HTERT RPE-1 (cell line): ENCODE data around the gene CR2.
"Not testable (repeated sequence)": the region's sequence is repeated elsewhere in the genome, so short reads cannot be mapped to it uniquely, and the experiment has no call there.

Experiments
- in situ Hi-C: fragments of 300-500 bp; cut with MboI; formaldehyde crosslinking; loops from 4 replicates; pipeline ENCODE4 v1.14.3; 2020; ENCODE audit warnings: low sequenced_read_pairs

The CR2 gene

DNA sequence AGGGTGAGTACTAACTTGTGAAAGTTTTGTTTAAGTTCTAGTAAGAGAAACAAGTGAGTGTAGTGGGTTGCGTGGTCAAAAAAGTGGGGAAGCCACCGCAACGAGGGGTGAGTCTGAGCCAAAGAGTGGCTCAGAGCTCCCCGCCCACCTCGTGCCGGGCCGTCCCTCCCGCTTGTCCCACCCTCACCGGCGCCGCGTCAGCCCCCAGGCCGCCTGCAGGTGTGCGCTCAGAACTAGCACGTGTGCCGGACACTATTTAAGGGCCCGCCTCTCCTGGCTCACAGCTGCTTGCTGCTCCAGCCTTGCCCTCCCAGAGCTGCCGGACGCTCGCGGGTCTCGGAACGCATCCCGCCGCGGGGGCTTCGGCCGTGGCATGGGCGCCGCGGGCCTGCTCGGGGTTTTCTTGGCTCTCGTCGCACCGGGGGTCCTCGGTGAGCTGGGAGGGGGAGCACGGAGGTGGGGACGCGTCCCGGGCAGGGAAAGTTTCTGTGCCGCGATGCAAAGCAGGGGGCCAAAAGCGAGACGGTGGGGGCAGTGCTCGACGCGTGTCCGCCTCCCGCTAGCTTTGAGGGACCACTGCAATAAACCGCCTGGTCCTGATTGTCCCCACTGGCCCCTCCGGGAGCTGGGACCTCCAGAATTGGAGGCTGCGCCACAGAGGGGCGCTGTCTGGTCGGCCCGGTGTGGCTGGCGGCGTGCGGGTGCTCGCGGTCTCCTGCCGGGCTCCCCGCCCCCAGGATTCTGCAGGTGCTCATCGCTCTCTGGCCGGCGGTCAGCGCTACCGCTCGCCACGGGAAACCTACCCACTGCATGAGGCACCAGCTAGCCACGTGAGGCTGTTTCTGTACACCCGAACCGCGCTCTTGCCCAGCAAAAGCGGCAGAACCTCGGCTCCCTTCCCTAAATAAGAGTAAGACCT, at the start of gene CR2:
Gene CR2 (plus strand): TSS at position 283 of the 919 bp plus-strand sequence. CDS start 91 bp downstream, at position 374.
- in situ Hi-C loops, result no loop called here

- in situ Hi-C loops, result no loop called here
Measured at GRCh38 chr1:207404849-207405525, 49.1 kb upstream of the CR2 start.

DNA sequence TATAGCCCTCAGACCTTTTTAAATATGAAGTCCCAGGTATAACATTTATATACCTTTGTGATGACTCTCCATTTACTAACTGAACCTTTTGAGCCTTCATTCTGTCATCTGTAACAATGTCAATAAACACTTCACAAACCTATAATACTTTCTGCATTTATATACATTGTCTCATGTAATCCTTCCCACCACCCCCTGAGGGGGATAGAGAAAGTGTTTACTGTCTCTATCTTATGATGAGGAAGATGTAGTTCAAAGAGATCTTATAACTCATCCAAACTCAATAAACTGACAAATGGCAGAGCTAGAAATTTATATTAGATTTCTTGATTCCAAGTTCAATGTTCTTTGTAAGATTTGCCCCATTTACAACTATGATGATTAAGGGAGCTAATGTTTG, 48.3 kb upstream of the CR2 start:
- in situ Hi-C loops, result no loop called here

DNA sequence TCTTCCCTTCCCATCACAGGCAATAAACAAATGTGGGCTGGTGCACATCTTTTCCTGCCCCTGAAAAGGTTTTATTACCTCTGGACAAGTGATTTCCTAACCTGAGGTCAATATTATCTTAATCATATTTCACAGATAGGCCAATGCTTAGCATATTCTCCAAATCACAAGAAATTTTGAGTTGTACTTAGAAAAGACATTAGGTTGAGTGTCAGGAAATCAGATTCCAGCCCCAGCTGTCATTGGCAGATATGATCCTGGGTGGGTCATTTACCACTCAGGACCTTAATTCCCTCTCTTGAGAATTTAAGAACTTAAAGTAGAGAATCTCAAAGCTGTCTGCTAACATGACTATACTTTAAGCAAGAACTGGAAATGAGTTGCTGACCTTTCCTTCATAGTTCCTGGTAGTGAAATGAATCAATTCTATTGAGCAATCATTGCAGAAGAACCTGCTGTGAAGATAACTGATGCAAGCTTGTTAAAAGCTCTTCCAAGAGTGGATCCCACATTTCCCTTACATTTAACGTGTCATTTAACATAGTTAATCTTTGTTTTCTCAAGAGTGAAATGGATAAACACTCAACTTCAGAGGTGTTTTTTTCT, 46.4 kb upstream of the CR2 start:
- in situ Hi-C loops, result no loop called here

GRCh38 chr1:207412845-207413244, 41.3 kb upstream of the CR2 start:
- in situ Hi-C loops, result no loop called here

DNA sequence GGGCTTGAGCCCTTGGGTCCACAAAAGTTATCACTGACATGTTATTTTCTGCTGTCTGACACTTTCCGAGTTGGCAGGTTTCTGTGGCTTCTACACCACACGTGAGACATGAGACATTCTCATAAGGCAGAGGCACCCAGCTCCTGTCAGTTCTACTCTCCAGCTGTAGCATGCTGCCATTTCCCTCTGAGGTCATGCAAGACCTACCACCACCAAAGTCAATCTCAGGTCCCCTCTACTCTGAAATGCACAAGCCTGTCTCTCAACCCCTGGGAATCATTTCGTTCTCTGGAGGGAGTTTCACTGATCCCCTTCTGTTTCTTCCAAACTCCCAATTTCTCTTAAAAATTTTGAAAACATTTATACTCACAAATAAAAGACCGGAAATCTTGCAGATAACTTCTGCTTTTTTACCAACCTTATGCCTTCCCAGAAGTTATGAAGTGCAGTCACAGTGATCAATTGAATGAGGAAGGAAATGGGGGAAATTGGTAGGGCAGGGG, 39.5 kb upstream of the CR2 start:
- in situ Hi-C loops, result no loop called here

DNA sequence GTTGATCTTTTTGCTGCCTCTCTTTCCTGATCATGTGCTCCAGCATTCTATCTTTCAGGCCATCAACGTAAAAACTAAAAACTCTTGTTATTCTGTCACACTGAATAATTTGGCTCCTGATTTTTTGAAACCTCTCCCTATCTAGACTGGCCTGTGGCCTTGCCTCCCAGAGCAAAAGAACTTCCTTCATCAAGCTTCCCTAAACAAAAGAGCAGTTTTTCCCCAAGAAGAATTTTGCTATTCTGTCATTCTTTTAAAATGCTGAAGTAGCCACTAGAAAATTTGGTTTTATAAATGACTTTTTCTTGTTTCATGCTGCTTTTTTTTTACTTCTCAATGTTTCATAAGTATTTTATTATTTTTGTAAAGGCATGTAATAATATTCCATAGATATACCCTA, 37.1 kb upstream of the CR2 start:
- in situ Hi-C loops, result no loop called here

- in situ Hi-C loops, result no loop called here
Measured at GRCh38 chr1:207418351-207418750, 35.8 kb upstream of the CR2 start.

DNA sequence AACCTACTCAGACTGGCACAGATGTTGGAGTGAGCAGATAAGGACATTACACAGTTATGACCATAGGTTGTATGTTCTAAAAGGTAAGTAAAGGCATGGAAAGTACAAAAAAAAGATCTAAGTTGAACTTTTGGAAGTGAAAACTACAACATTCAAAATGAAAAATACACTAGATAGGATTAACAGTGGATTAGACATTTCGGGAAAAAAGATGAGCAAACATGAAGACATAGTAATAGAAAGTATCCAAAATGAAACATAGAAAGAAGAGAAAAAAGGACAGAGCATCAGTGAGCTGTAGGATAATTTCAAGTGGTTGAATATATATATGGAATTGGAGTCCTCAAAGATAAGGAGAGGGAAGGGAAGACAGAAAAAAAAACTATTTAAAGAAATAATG, 34.0 kb upstream of the CR2 start:
- in situ Hi-C loops, result no loop called here

DNA sequence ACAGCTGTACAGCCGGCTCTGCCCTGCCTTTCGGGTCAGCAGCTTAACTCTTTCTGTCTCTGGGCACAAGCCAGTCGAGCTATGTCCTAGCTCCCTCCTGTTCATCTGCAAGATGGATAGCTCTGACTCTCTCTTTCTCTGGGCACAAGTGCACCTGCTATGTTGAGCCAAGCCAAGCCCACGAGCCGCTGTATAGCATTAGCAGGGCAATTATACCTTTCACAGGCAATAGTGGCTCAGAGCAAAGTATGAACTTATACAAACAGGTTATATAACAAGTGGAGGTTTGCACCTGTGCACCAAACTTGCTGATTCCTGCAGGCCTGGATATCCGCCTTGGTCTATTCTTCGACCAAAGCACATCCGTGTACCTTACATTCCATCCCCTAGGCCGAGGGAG, 33.0 kb upstream of the CR2 start:
- in situ Hi-C loops, result no loop called here

DNA sequence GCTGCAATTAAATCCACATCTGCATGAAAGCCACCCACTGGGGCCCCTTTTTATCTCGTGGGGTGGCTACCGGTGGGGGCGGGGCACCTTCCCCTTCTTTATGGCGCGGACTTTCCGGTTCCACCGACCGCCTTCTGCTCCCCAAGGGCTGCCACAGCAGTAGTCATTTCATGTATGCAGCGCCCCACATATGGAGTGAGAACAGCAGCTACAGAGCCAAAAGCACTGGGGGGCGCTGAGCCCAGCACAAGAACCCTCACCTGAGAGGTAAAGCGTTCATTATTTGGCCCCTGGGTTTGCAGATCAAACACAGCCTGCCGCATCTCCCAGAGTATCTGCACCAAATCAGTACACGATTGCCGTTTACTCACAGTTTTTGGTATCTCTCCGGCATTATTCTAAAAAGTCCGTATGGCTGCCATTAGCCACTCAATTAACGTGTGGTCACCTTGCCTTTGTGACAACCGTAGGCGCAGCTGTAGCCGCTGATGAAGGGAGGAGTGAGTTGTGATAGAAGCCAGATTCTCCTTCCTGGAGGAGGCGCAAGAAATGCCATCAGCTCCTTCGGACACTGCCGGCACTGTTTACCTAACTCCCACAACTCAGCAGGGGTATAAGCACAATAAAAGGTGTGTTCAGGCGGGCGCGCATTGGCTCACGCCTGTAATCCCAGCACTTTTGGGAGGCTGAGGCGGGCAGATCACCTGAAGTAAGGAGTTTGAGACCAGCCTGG, 30.4 kb upstream of the CR2 start:
- in situ Hi-C loops, result no loop called here

- in situ Hi-C loops, result no loop called here
Measured at GRCh38 chr1:207424570-207425131, 29.5 kb upstream of the CR2 start.

GRCh38 chr1:207427832-207428585, 26.1 kb upstream of the CR2 start:
- in situ Hi-C loops, result no loop called here

GRCh38 chr1:207428783-207429182, 25.3 kb upstream of the CR2 start:
- in situ Hi-C loops, result no loop called here

DNA sequence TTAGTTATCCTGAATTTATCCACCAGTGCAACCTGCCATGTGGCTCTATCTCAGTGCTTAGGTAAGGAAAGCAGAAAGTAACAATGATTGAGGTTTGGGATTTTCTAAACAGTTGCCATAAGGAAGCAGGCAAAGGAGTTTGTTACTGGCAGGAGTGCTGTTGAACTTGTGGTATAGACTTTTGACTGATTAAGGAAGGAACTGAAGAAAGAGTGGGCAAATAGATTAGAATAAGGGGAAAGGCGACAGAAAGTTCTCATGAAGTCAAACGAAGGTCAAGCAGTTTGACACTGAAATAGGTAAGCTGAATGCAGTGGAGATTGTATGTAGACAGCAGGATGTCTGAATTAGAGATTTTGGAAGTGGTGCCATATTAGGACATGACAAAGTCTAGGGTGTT, 24.2 kb upstream of the CR2 start:
- in situ Hi-C loops, result no loop called here

- in situ Hi-C loops, result no loop called here
Measured at GRCh38 chr1:207430602-207431001, 23.5 kb upstream of the CR2 start.

DNA sequence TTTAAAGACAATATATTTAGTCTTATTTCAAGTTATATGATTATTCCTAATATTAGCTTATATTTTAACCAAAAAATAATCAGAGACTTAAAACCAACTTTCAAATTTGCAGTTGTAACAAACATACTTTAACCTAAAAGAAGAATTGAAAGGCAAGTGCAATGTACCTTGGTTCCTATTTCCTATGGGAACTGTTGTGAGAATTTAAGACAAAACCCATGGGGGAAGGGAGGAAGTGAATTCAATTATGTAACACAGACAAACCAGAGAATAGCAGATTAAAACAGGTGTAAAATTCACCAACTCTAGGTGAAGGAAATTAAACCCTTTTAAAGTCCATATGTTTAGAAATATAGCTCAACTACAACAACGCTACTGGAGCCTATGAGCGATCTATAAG, 22.6 kb upstream of the CR2 start:
- in situ Hi-C loops, result no loop called here

DNA sequence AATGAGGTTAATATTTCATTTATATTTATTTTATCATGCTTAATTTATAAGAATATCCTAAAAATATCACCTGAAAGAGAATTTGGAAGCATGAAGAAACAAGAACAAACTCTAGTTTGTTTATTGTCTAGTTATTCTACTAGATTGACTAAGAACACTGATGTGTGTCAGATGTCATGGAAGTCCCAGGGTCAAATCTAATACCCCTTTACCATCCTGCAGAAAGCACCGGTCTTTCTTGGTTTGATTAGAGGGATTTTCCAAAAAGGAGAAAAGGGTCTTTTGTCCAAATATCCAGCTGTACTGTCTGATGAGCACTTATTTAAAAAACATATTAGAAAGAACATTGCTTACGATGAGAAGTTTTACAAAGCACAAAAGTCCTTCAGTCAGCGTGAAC, 20.7 kb upstream of the CR2 start:
- in situ Hi-C loops, result no loop called here

- in situ Hi-C loops, result not testable (repeated sequence)
Measured at GRCh38 chr1:207436746-207437145, 17.4 kb upstream of the CR2 start.

DNA sequence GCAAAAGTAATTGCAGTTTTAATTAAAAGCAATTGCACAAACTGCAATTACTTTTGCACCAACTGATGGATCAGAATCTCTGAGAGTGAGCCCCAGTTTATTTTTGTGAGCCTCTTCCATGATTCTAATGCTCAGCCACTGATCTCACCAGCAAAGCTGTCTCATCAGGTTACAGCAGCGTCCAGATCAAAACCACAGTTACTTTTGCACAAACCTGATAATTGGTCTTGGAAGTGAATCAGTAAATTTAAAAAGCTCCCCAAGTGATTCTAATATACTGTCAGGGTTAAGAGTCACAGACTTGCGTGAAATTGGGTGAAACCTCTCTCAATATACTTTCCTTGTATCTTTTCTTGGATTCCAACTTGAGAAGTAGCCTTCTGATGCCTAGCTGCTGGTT, 13.5 kb upstream of the CR2 start:
- in situ Hi-C loops, result no loop called here
